Thoracic aorta (tissue), 2 donors: ENCODE results near the gene ZDHHC18. TPM values are rescaled to one million over a fixed set of nuclear protein-coding genes. Genes with fewer than 3 reads are reported as not detected.

Experiments used
- ATAC-seq: fragments of 150-250 bp; one replicate; pipeline ENCODE4 v1.8.0; 2017; ENCODE audit warnings: low read depth; ENCODE audit not compliant: insufficient number of reproducible peaks, low FRiP score
- DNase-seq: peaks from one replicate; pipeline ENCODE4 v3.0.0-alpha.2; 2020; ENCODE audit warnings: low spot score
- H3K27ac ChIP-seq, 2 donors: fragments of 200-600 bp; sonication (generic); 1 replicate in 1 of 2; 2 replicates in 1 of 2; pipeline ENCODE4 v1.5.1; 2016; ENCODE audit warnings: mild to moderate bottlenecking in 2 of 2, moderate library complexity in 2 of 2
- H3K27me3 ChIP-seq: fragments of 200-600 bp; sonication (generic); replicated peaks from 2 replicates; pipeline ENCODE4 v1.6.0; 2016; ENCODE audit warnings: mild to moderate bottlenecking; ENCODE audit not compliant: insufficient read depth
- H3K36me3 ChIP-seq: fragments of 200-600 bp; sonication (generic); one replicate; pipeline ENCODE4 v1.5.1; 2016
- H3K4me1 ChIP-seq, 2 donors: fragments of 200-600 bp; sonication (generic); 1 replicate in 1 of 2; 2 replicates in 1 of 2; pipeline versions ENCODE4 v1.5.1 to v1.6.0; 2016; ENCODE audit warnings: low read depth in 2 of 2, mild to moderate bottlenecking in 1 of 2; ENCODE audit not compliant: control insufficient read depth in 1 of 2
- H3K4me3 ChIP-seq: fragments of 200-600 bp; sonication (generic); 2 replicates; pipeline ENCODE4 v1.5.1; 2016; ENCODE audit warnings: mild to moderate bottlenecking
- H3K9me3 ChIP-seq: fragments of 200-600 bp; sonication (generic); 2 replicates; pipeline ENCODE4 v1.5.1; 2016
- CTCF ChIP-seq: fragments of 200-600 bp; sonication (generic); IDR thresholded peaks from one replicate; pipeline ENCODE4 v1.5.1; 2019; ENCODE audit warnings: antibody characterized with exemption
- total RNA-seq, 2 donors: library from RNA; depleted of rRNA; stranded (reverse); fragments of >200 nt; gene quantifications; one replicate each; pipeline versions ENCODE4 v1.1.0 to v1.2.3, GENCODE V29; 2016

ZDHHC18 gene
- total RNA-seq, 2 donors from 2014 or later, result 13.3 to 29.9 TPM

- DNase-seq (no peak), ATAC-seq (no peak)
- H3K4me3 ChIP-seq, result no peak overlapping the region
- H3K27me3 ChIP-seq, result no peaks in the 10 kb centered on the region
- no peak for TF ChIP-seq CTCF
- peaks cover 35% of the 10 kb centered on the region for H3K36me3 ChIP-seq
- peaks cover 6 to 15% of the 10 kb centered on the region in 2 donors for H3K4me1 ChIP-seq
- H3K27ac ChIP-seq, result no peak overlapping the region
- H3K9me3 ChIP-seq, result no peaks in the 10 kb centered on the region
Observed at GRCh38 chr1:26894263-26894662, 67.8 kb downstream of the ZDHHC18 start.

GRCh38 chr1:26897351-26897750 is 70.9 kb downstream of the ZDHHC18 start:
- no peaks in the 10 kb centered on the region for H3K9me3 ChIP-seq
- no peak for TF ChIP-seq CTCF
- DNase-seq, result no peak
- H3K27me3 ChIP-seq, result no peaks in the 10 kb centered on the region
- no peak for ATAC-seq
- H3K4me3 ChIP-seq, result no peak overlapping the region
- peaks cover 8 to 23% of the 10 kb centered on the region in 2 donors for H3K4me1 ChIP-seq
- peaks cover 32% of the 10 kb centered on the region for H3K36me3 ChIP-seq
- no peak overlapping the region for H3K27ac ChIP-seq

GRCh38 chr1:26900001-26900814 is 73.7 kb downstream of the ZDHHC18 start, which contains the start of gene GPATCH3:
Gene GPATCH3, minus strand, starts transcription at chr1:26900467. Its CDS starts 25 bp downstream, at chr1:26900442.
- DNase-seq (peak; percentile 89), ATAC-seq (peak; percentile 71)
- peaks cover 8 to 23% of the 10 kb centered on the region in 2 donors for H3K4me1 ChIP-seq
- H3K27ac ChIP-seq, result peak within 1 kb of the TSS; percentile 78 to 83
- H3K4me3 ChIP-seq, result peak within 1 kb of the TSS; percentile 100
- no peak for TF ChIP-seq CTCF
- H3K27me3 ChIP-seq, result no peaks in the 10 kb centered on the region
- no peaks in the 10 kb centered on the region for H3K9me3 ChIP-seq
- H3K36me3 ChIP-seq, result peaks cover 14% of the 10 kb centered on the region

- peak overlapping the region; percentile 78 to 83 for H3K27ac ChIP-seq
- no peaks in the 10 kb centered on the region for H3K27me3 ChIP-seq
Observed at GRCh38 chr1:26900815-26901511, 74.5 kb downstream of the ZDHHC18 start.

More at GRCh38 chr1:26900815-26901511, 74.5 kb downstream of the ZDHHC18 start:
- Histone ChIP-seq H3K4me3 (peak overlapping the region; percentile 100), H3K9me3 (no peaks in the 10 kb centered on the region), H3K4me1 (peaks cover 8 to 23% of the 10 kb centered on the region in 2 donors), H3K36me3 (peaks cover 6% of the 10 kb centered on the region)
- ATAC-seq, result no peak
- TF ChIP-seq CTCF, result no peak
- DNase-seq, result no peak

Other genes starting within 250 kb of the ZDHHC18 start
- gene ARID1A, start 130.7 kb upstream of the ZDHHC18 start, total RNA-seq, result 10 to 100 TPM; 53.6 to 69.2 TPM
- 10 to 100 TPM; 13.5 to 22.9 TPM for gene PIGV, start 38.7 kb upstream of the ZDHHC18 start, total RNA-seq
- gene SFN, start 36.5 kb downstream of the ZDHHC18 start, total RNA-seq, result 1 to 10 TPM; 1.9 to 3.8 TPM
- gene GPN2, start 63.6 kb downstream of the ZDHHC18 start, total RNA-seq, result 10 to 100 TPM in 1 of 2 donors, 1 to 10 TPM in 1; 8.8 to 15.0 TPM
- 10 to 100 TPM; 10.3 to 11.8 TPM for gene GPATCH3, start 73.8 kb downstream of the ZDHHC18 start, total RNA-seq
- not detected for gene NR0B2, start 87.3 kb downstream of the ZDHHC18 start, total RNA-seq
- 10 to 100 TPM; 36.8 to 56.4 TPM for gene NUDC, start 95.1 kb downstream of the ZDHHC18 start, total RNA-seq
- not detected for gene KDF1, start 133.8 kb downstream of the ZDHHC18 start, total RNA-seq
- 10 to 100 TPM; 26.4 to 34.9 TPM for gene TRNP1, start 167.0 kb downstream of the ZDHHC18 start, total RNA-seq
- 100 to 1,000 TPM in 1 of 2 donors, 10 to 100 TPM in 1; 49.1 to 105 TPM for gene TENT5B, start 186.2 kb downstream of the ZDHHC18 start, total RNA-seq